H1 (cell line): ENCODE measurements around the gene HOOK1. TPM values are rescaled to one million over a fixed set of nuclear protein-coding genes. Genes with fewer than 3 reads are reported as not detected.

Experiments used
- CTCF ChIA-PET: fragments of 300-600 bp; sonication (Branson Sonifier 250); formaldehyde crosslinking; loops from one replicate; lab custom pipeline; 2021; ENCODE audit not compliant: partially characterized antibody; lab: Charles Lee
- POLR2A ChIA-PET: fragments of 300-600 bp; sonication (Branson Sonifier 250); formaldehyde crosslinking; loops from one replicate; lab custom pipeline; 2021; ENCODE audit warnings: inconsistent platforms; ENCODE audit not compliant: partially characterized antibody; lab: Charles Lee
- DNase-seq, 2 experiments: peaks; one replicate each; pipeline versions ENCODE4 v3.0.0 to v3.0.0-alpha.2; 2010 to 2022; ENCODE audit warnings: low spot score in 2 of 2, low read depth in 1 of 2, mixed read lengths in 1 of 2
- FAIRE-seq: peaks from 2 replicates; lab custom pipeline; 2011; peaks lifted over from hg19 to GRCh38; lab: Jason Lieb, UNC
- H2AFZ ChIP-seq: 2 replicates; pipeline ENCODE4 v1.8.1; 2012; ENCODE audit warnings: low read length, inconsistent platforms
- H2AK5ac ChIP-seq: 2 replicates; pipeline ENCODE4 v1.6.1; 2013; ENCODE audit warnings: low read depth, low read length
- H2BK120ac ChIP-seq: replicated peaks from 2 replicates; pipeline ENCODE3; 2013; ENCODE audit warnings: low read depth, low read length, inconsistent platforms
- H2BK12ac ChIP-seq: 2 replicates; pipeline ENCODE4 v1.6.1; 2013; ENCODE audit warnings: low read depth, low read length
- H2BK15ac ChIP-seq: 2 replicates; pipeline ENCODE4 v1.6.1; 2013; ENCODE audit warnings: low read length
- H2BK20ac ChIP-seq: 2 replicates; pipeline ENCODE4 v1.6.1; 2013; ENCODE audit warnings: low read length
- H2BK5ac ChIP-seq: 2 replicates; pipeline ENCODE4 v1.6.1; 2013; ENCODE audit warnings: low read depth, low read length
- H3K14ac ChIP-seq: 2 replicates; pipeline ENCODE4 v1.6.1; 2013; ENCODE audit warnings: inconsistent platforms; ENCODE audit not compliant: insufficient read length
- H3K18ac ChIP-seq: 2 replicates; pipeline ENCODE4 v1.6.1; 2013; ENCODE audit warnings: low read length; ENCODE audit errors: extremely low read depth
- H3K23ac ChIP-seq: 2 replicates; pipeline ENCODE4 v1.6.1; 2013; ENCODE audit warnings: inconsistent platforms; ENCODE audit not compliant: insufficient read length
- H3K23me2 ChIP-seq: 2 replicates; pipeline ENCODE4 v1.6.1; 2013; ENCODE audit warnings: low read depth, low read length
- H3K27ac ChIP-seq: 2 replicates; pipeline ENCODE4 v1.6.1; 2011; ENCODE audit warnings: low read depth, low read length, inconsistent platforms
- H3K27me3 ChIP-seq, 4 experiments: replicated peaks in 1 of 4; 1 replicate in 1 of 4; 2 replicates in 3 of 4; pipeline versions ENCODE4 v1.6.1 to v1.8.1; 2011 to 2013; ENCODE audit warnings: low read length in 3 of 4, mild to moderate bottlenecking in 3 of 4, inconsistent platforms in 2 of 4, mixed read lengths in 2 of 4, moderate library complexity in 1 of 4; ENCODE audit not compliant: control insufficient read depth in 3 of 4, insufficient read depth in 3 of 4; ENCODE audit errors: extremely low read depth in 1 of 4
- H3K36me3 ChIP-seq, 4 experiments: 2 replicates each; pipeline versions ENCODE4 v1.6.1 to v1.8.1; 2011 to 2013; ENCODE audit warnings: mild to moderate bottlenecking in 4 of 4, low read length in 3 of 4, moderate library complexity in 2 of 4, control low read depth in 1 of 4, inconsistent platforms in 1 of 4; ENCODE audit not compliant: insufficient read depth in 4 of 4, control insufficient read depth in 2 of 4
- H3K4ac ChIP-seq: replicated peaks from 2 replicates; pipeline ENCODE3; 2013; ENCODE audit warnings: low read length, low read depth, mixed read lengths, inconsistent platforms; ENCODE audit not compliant: insufficient read length
- H3K4me1 ChIP-seq, 4 experiments: replicated peaks in 1 of 4; 1 replicate in 1 of 4; 2 replicates in 3 of 4; pipeline versions ENCODE4 v1.6.1 to v1.8.1; 2011 to 2013; ENCODE audit warnings: low read length in 3 of 4, inconsistent platforms in 2 of 4, mixed read lengths in 1 of 4; ENCODE audit not compliant: insufficient read depth in 4 of 4, control insufficient read depth in 3 of 4
- H3K4me2 ChIP-seq, 2 experiments: 2 replicates each; pipeline versions ENCODE4 v1.6.1 to v1.8.1; 2011 to 2013; ENCODE audit warnings: low read depth in 2 of 2, low read length in 2 of 2, control low read depth in 1 of 2, inconsistent platforms in 1 of 2, mild to moderate bottlenecking in 1 of 2; ENCODE audit not compliant: insufficient read depth in 1 of 2
- H3K4me3 ChIP-seq, 4 experiments: fragments of 200-600, 300-600 bp in 1 of 4; sonication (generic), shearing (Covaris generic), sonication (Bioruptor Twin) in 1 of 4; 2 replicates each; pipeline versions ENCODE4 v1.5.1 to v1.8.1; 2011 to 2016; ENCODE audit warnings: low read length in 4 of 4, low read depth in 3 of 4, control low read depth in 2 of 4, inconsistent platforms in 2 of 4, mild to moderate bottlenecking in 2 of 4, mixed read lengths in 1 of 4, moderate library complexity in 1 of 4; ENCODE audit not compliant: insufficient read depth in 2 of 4; ENCODE audit errors: extremely low read depth in 1 of 4
- H3K56ac ChIP-seq: replicated peaks from 2 replicates; pipeline ENCODE3; 2013; ENCODE audit warnings: low read depth, mild to moderate bottlenecking, mixed read lengths, low read length, inconsistent platforms; ENCODE audit not compliant: insufficient read length
- H3K79me1 ChIP-seq: 2 replicates; pipeline ENCODE4 v1.6.1; 2013; ENCODE audit warnings: low read depth, low read length, control low read depth
- H3K79me2 ChIP-seq, 2 experiments: 2 replicates each; pipeline versions ENCODE4 v1.6.1 to v1.8.1; 2012 to 2013; ENCODE audit warnings: low read length in 2 of 2, mild to moderate bottlenecking in 2 of 2, inconsistent platforms in 1 of 2; ENCODE audit not compliant: insufficient read depth in 2 of 2, control insufficient read depth in 1 of 2
- H3K9ac ChIP-seq, 4 experiments: replicated peaks in 1 of 4; 1 replicate in 1 of 4; 2 replicates in 3 of 4; pipeline versions ENCODE4 v1.6.1 to v1.8.1; 2011 to 2013; ENCODE audit warnings: low read depth in 3 of 4, low read length in 3 of 4, control low read depth in 2 of 4, mild to moderate bottlenecking in 2 of 4, moderate library complexity in 2 of 4, inconsistent platforms in 1 of 4; ENCODE audit errors: extremely low read depth in 1 of 4
- H3K9me3 ChIP-seq, 2 experiments: 2 replicates each; pipeline versions ENCODE4 v1.6.1 to v1.8.1; 2012 to 2013; ENCODE audit warnings: mild to moderate bottlenecking in 2 of 2, moderate library complexity in 2 of 2, control low read depth in 1 of 2, inconsistent platforms in 1 of 2, low read depth in 1 of 2, low read length in 1 of 2, mixed read lengths in 1 of 2; ENCODE audit not compliant: insufficient read depth in 2 of 2
- H4K20me1 ChIP-seq, 2 experiments: replicated peaks in 1 of 2; 2 replicates each; pipeline versions ENCODE3 to v1.8.1; 2011 to 2013; ENCODE audit warnings: inconsistent platforms in 2 of 2, low read length in 2 of 2, mild to moderate bottlenecking in 1 of 2; ENCODE audit not compliant: insufficient read depth in 2 of 2, control insufficient read depth in 1 of 2
- H4K5ac ChIP-seq: 2 replicates; pipeline ENCODE4 v1.6.1; 2013; ENCODE audit warnings: low read length, low read depth, mixed read lengths, inconsistent platforms; ENCODE audit not compliant: insufficient read length
- H4K8ac ChIP-seq: 2 replicates; pipeline ENCODE4 v1.8.0; 2013; ENCODE audit warnings: mild to moderate bottlenecking, moderate library complexity, low read length, inconsistent platforms; ENCODE audit not compliant: insufficient read depth; ENCODE audit errors: extremely low read depth
- H4K91ac ChIP-seq: replicated peaks from 2 replicates; pipeline ENCODE3; 2013; ENCODE audit warnings: low read length, mixed read lengths, inconsistent platforms; ENCODE audit not compliant: insufficient read length
- EP300 ChIP-seq, 2 experiments: IDR thresholded peaks; 1 replicate in 1 of 2; 2 replicates in 1 of 2; pipeline ENCODE4 v1.6.1; 2011 to 2012; ENCODE audit warnings: low read depth in 2 of 2, low read length in 2 of 2, mild to moderate bottlenecking in 2 of 2, borderline replicate concordance in 1 of 2, inconsistent platforms in 1 of 2, moderate library complexity in 1 of 2
- EZH2 ChIP-seq: fragments of 200-600 bp; sonication (generic); IDR thresholded peaks from 2 replicates; pipeline ENCODE4 v1.7.1; 2012; ENCODE audit warnings: low read depth, mild to moderate bottlenecking, moderate library complexity, low read length, inconsistent platforms; ENCODE audit not compliant: severe bottlenecking
- FOSL1 ChIP-seq: IDR thresholded peaks from 2 replicates; pipeline ENCODE4 v1.6.1; 2011; ENCODE audit warnings: mild to moderate bottlenecking, low read depth, low read length, moderate library complexity; ENCODE audit not compliant: insufficient read depth
- GABPA ChIP-seq: IDR thresholded peaks from 2 replicates; pipeline ENCODE4 v1.6.1; 2011; ENCODE audit warnings: mild to moderate bottlenecking, low read length, moderate library complexity, borderline replicate concordance; ENCODE audit not compliant: insufficient read depth
- POU5F1 ChIP-seq: IDR thresholded peaks from 2 replicates; pipeline ENCODE4 v1.6.1; 2011; ENCODE audit warnings: low read depth, mild to moderate bottlenecking, low read length, moderate library complexity
- TAF7 ChIP-seq: optimal IDR thresholded peaks from 2 replicates; pipeline ENCODE3; 2011; ENCODE audit warnings: low read depth, mild to moderate bottlenecking, inconsistent platforms, low read length, moderate library complexity, borderline replicate concordance
- TCF12 ChIP-seq: IDR thresholded peaks from 2 replicates; pipeline ENCODE4 v1.6.1; 2011; ENCODE audit warnings: low read depth, mild to moderate bottlenecking, low read length
- USF2 ChIP-seq: IDR thresholded peaks from 2 replicates; pipeline ENCODE4 v1.6.1; 2011; ENCODE audit warnings: low read length, improper control_type of control experiment
- ZNF274 ChIP-seq: IDR thresholded peaks from 2 replicates; pipeline ENCODE4 v1.7.0; 2012; ENCODE audit warnings: low read length, borderline replicate concordance; ENCODE audit errors: extremely low read depth
- polyA plus RNA-seq, 7 experiments: library from polyadenylated mRNA; depleted of rRNA in 3 of 7; stranded (reverse) in 5 of 7; unstranded in 2 of 7; fragments of >200 nt in 5 of 7; fragments of 200-250 nt in 2 of 7; gene quantifications; 1 replicate in 5 of 7; 2 replicates in 1 of 7; 4 replicates in 1 of 7; pipeline versions ENCODE4 v1.2.1 to v1.2.3, GENCODE V29; 2011 to 2013; ENCODE audit warnings: missing spikeins in 2 of 7, mixed read lengths in 2 of 7
- total RNA-seq: library from RNA; stranded (reverse); fragmentation: NEBNext Ultra II Directional; extraction: Animal tissue kit (Norgen Biotek cat#: 25700); gene quantifications from 2 replicates; pipeline ENCODE4 v1.2.1, GENCODE V29; 2021

The HOOK1 gene
- total and polyA plus RNA-seq, 2 of the 8 experiments (the other 6 are each of a cell fraction or from before 2014, with no cell fraction given): 5.6 to 34.5 TPM

GRCh38 chr1:59866462-59866861, 51.7 kb downstream of the HOOK1 start (continued):
- TF ChIP-seq GABPA: no peak

GRCh38 chr1:59871746-59872145, 57.0 kb downstream of the HOOK1 start:
- no peak overlapping the region for H3K23ac ChIP-seq
- no peaks in the 10 kb centered on the region for H4K20me1 ChIP-seq
- no peak overlapping the region for H4K5ac ChIP-seq
- H2BK5ac ChIP-seq: no peak overlapping the region
- TF ChIP-seq EP300 (IDR thresholded peaks at IDR 0.05; ENCODE audit: borderline replicate concordance in 1 of 2, low read depth in 2 of 2, low read length in 2 of 2) (no peak), TAF7 (no peak), FOSL1 (no peak), ZNF274 (no peak), EZH2 (no peak), TCF12 (no peak), USF2 (no peak), POU5F1 (no peak)
- H3K9ac ChIP-seq: no peak overlapping the region
- no peak overlapping the region for H3K56ac ChIP-seq
- H3K4me3 ChIP-seq: no peak overlapping the region
- H3K79me2 ChIP-seq: no peaks in the 10 kb centered on the region
- H3K4ac ChIP-seq: no peak overlapping the region
- no peak overlapping the region for H3K4me2 ChIP-seq
- no peak overlapping the region for H2BK120ac ChIP-seq
- H3K27ac ChIP-seq: no peak overlapping the region
- H3K27me3 ChIP-seq: no peaks in the 10 kb centered on the region
- H3K23me2 ChIP-seq: no peaks in the 10 kb centered on the region
- no peak for DNase-seq
- no peaks in the 10 kb centered on the region for H3K9me3 ChIP-seq
- CTCF ChIA-PET: interaction anchor here (0.9 kb wide), 1 partner anchor 75 kb away, joined by 4 read pairs; no protein-coding TSS in a partner anchor
- H3K18ac ChIP-seq: no peak overlapping the region
- no peak overlapping the region for H3K14ac ChIP-seq
- H4K8ac ChIP-seq: no peak overlapping the region
- FAIRE-seq: no peak
- no peaks in the 10 kb centered on the region for H3K4me1 ChIP-seq
- H3K36me3 ChIP-seq: peaks cover 0 to 30% (median 5%) of the 10 kb centered on the region in 4 experiments; a peak in 5 of 8 replicates
- no peak overlapping the region for H2BK20ac ChIP-seq
- H2AFZ ChIP-seq: no peak overlapping the region
- no peak overlapping the region for H2BK12ac ChIP-seq
- no peaks in the 10 kb centered on the region for H3K79me1 ChIP-seq
- POLR2A ChIA-PET: no interaction called here
- H2AK5ac ChIP-seq: no peak overlapping the region
- no peak overlapping the region for H4K91ac ChIP-seq
- no peak overlapping the region for H2BK15ac ChIP-seq
